Astrocyte (in vitro differentiated cells and primary cell): Measurements from ENCODE around the gene RBPJL. TPM values are rescaled to one million over a fixed set of nuclear protein-coding genes. Genes with fewer than 3 reads are reported as not detected.

Source experiments
- DNase-seq: peaks from one replicate; pipeline ENCODE4 v3.0.0-alpha.2; 2010; ENCODE audit warnings: low read depth
- FAIRE-seq: peaks from 2 replicates; lab custom pipeline; 2011; peaks lifted over from hg19 to GRCh38; lab: Jason Lieb, UNC
- H2AFZ ChIP-seq: 2 replicates; pipeline ENCODE4 v1.6.0; 2012; ENCODE audit warnings: low read depth, low read length, inconsistent platforms
- H3K27ac ChIP-seq: 2 replicates; pipeline ENCODE4 v1.5.1; 2011; ENCODE audit warnings: low read depth, low read length, inconsistent platforms
- H3K27me3 ChIP-seq: 2 replicates; pipeline ENCODE4 v1.6.0; 2011; ENCODE audit warnings: low read length, inconsistent platforms; ENCODE audit not compliant: insufficient read depth
- H3K36me3 ChIP-seq: 2 replicates; pipeline ENCODE4 v1.5.1; 2011; ENCODE audit warnings: low read length, inconsistent platforms; ENCODE audit not compliant: insufficient read depth
- H3K4me1 ChIP-seq: 2 replicates; pipeline ENCODE4 v1.5.1; 2011; ENCODE audit warnings: low read length, inconsistent platforms; ENCODE audit not compliant: insufficient read depth
- H3K4me2 ChIP-seq: 2 replicates; pipeline ENCODE4 v1.6.0; 2012; ENCODE audit warnings: low read length, inconsistent platforms
- H3K4me3 ChIP-seq: 2 replicates; pipeline ENCODE4 v1.5.1; 2011; ENCODE audit warnings: low read depth, mild to moderate bottlenecking, low read length, inconsistent platforms; ENCODE audit not compliant: insufficient read depth
- H3K79me2 ChIP-seq: 2 replicates; pipeline ENCODE4 v1.6.0; 2012; ENCODE audit warnings: mild to moderate bottlenecking, low read length, inconsistent platforms; ENCODE audit not compliant: insufficient read depth
- H3K9ac ChIP-seq: 2 replicates; pipeline ENCODE4 v1.6.0; 2012; ENCODE audit warnings: mild to moderate bottlenecking, low read length, inconsistent platforms
- H3K9me3 ChIP-seq: 2 replicates; pipeline ENCODE4 v1.5.1; 2012; ENCODE audit warnings: low read depth, mild to moderate bottlenecking, low read length, inconsistent platforms; ENCODE audit not compliant: insufficient read depth
- H4K20me1 ChIP-seq: 2 replicates; pipeline ENCODE4 v1.6.0; 2012; ENCODE audit warnings: low read length, inconsistent platforms; ENCODE audit not compliant: insufficient read depth
- H3K27ac Mint-ChIP-seq: one replicate; pipeline ENCODE4 v1.8.0; 2021; ENCODE audit warnings: mild to moderate bottlenecking, mixed read lengths; ENCODE audit not compliant: unreplicated experiment
- H3K27me3 Mint-ChIP-seq: one replicate; pipeline ENCODE4 v1.8.0; 2021; ENCODE audit warnings: low read depth, mixed read lengths; ENCODE audit not compliant: unreplicated experiment
- H3K36me3 Mint-ChIP-seq: one replicate; pipeline ENCODE4 v1.8.0; 2021; ENCODE audit warnings: low read depth, mixed read lengths; ENCODE audit not compliant: unreplicated experiment
- H3K4me1 Mint-ChIP-seq: one replicate; pipeline ENCODE4 v1.8.0; 2021; ENCODE audit warnings: low read depth, mixed read lengths; ENCODE audit not compliant: unreplicated experiment
- H3K4me3 Mint-ChIP-seq: one replicate; pipeline ENCODE4 v1.8.0; 2021; ENCODE audit warnings: mild to moderate bottlenecking, moderate library complexity, mixed read lengths; ENCODE audit not compliant: unreplicated experiment
- H3K9me3 Mint-ChIP-seq: one replicate; pipeline ENCODE4 v1.8.0; 2021; ENCODE audit warnings: mild to moderate bottlenecking, mixed read lengths; ENCODE audit not compliant: unreplicated experiment
- CTCF ChIP-seq: IDR thresholded peaks from 2 replicates; pipeline ENCODE4 v1.5.1; 2011; ENCODE audit warnings: low read depth, mild to moderate bottlenecking, inconsistent platforms, low read length, moderate library complexity; ENCODE audit not compliant: insufficient read depth
- EZH2 ChIP-seq: IDR thresholded peaks from 2 replicates; pipeline ENCODE4 v1.6.1; 2012; ENCODE audit warnings: mild to moderate bottlenecking, low read length, inconsistent platforms; ENCODE audit not compliant: insufficient read depth
- total RNA-seq: library from RNA; stranded (reverse); gene quantifications from 2 replicates; pipeline ENCODE4 v1.2.1, GENCODE V29; 2021

Gene RBPJL
- total RNA-seq, 1 donor from 2014 or later: not detected

- Histone ChIP-seq H3K27me3 (peaks cover 15% of the 10 kb centered on the region), H4K20me1 (no peaks in the 10 kb centered on the region), H3K4me2 (no peak overlapping the region), H2AFZ (no peak overlapping the region), H3K27ac (no peak overlapping the region), H3K9ac (no peak overlapping the region), H3K4me1 (peaks cover 6% of the 10 kb centered on the region), H3K4me3 (no peak overlapping the region), H3K79me2 (no peaks in the 10 kb centered on the region), H3K36me3 (no peaks in the 10 kb centered on the region), H3K9me3 (no peaks in the 10 kb centered on the region)
- peaks cover 5% of the 10 kb centered on the region for H3K4me1 Mint-ChIP-seq
- no peak for FAIRE-seq
- peaks cover 25% of the 10 kb centered on the region for H3K27me3 Mint-ChIP-seq
- H3K36me3 Mint-ChIP-seq: no peaks in the 10 kb centered on the region
- H3K9me3 Mint-ChIP-seq: peaks cover under 1% of the 10 kb centered on the region
- DNase-seq: no peak
- H3K27ac Mint-ChIP-seq: no peak overlapping the region
- H3K4me3 Mint-ChIP-seq: no peak overlapping the region
- TF ChIP-seq CTCF: no peak
- no peak for TF ChIP-seq EZH2
These were observed 17.8 kb upstream of the RBPJL start for GRCh38 chr20:45288860-45289259.

- no peak overlapping the region for H2AFZ ChIP-seq
These were observed 16.5 kb upstream of the RBPJL start for GRCh38 chr20:45289942-45290676.

More at GRCh38 chr20:45289942-45290676, 16.5 kb upstream of the RBPJL start:
- Histone ChIP-seq H3K36me3 (no peaks in the 10 kb centered on the region), H3K79me2 (no peaks in the 10 kb centered on the region), H3K4me1 (peaks cover 6% of the 10 kb centered on the region), H3K27me3 (peaks cover 15% of the 10 kb centered on the region), H3K9me3 (peaks cover 4% of the 10 kb centered on the region), H3K27ac (no peak overlapping the region), H3K4me2 (no peak overlapping the region), H3K9ac (no peak overlapping the region), H3K4me3 (no peak overlapping the region), H4K20me1 (no peaks in the 10 kb centered on the region)
- Mint-ChIP-seq H3K27me3 (peaks cover 22% of the 10 kb centered on the region), H3K4me1 (peaks cover 3% of the 10 kb centered on the region), H3K4me3 (no peak overlapping the region), H3K9me3 (peaks cover 5% of the 10 kb centered on the region), H3K27ac (peak overlapping the region; percentile 1), H3K36me3 (no peaks in the 10 kb centered on the region)
- DNase-seq (no peak), FAIRE-seq (no peak)
- TF ChIP-seq EZH2 (no peak), CTCF (no peak)
